WI38 (cell line): ENCODE data around the gene DRD1.

Experiments used
- H3K4me3 ChIP-seq: 2 replicates; pipeline ENCODE4 v1.5.1; 2011; ENCODE audit warnings: low read depth, mild to moderate bottlenecking, control low read depth, low read length
- CTCF ChIP-seq: IDR thresholded peaks from 2 replicates; pipeline ENCODE4 v1.5.1; 2012; ENCODE audit warnings: low read depth, mild to moderate bottlenecking, control low read depth, low read length

Gene DRD1

GRCh38 chr5:175477440-175477839 is 33.5 kb upstream of the DRD1 start:
- no peak overlapping the region for H3K4me3 ChIP-seq

GRCh38 chr5:175475248-175475647 is 31.3 kb upstream of the DRD1 start:
- H3K4me3 ChIP-seq: no peak overlapping the region
- no peak for TF ChIP-seq CTCF

More at GRCh38 chr5:175477440-175477839, 33.5 kb upstream of the DRD1 start:
- TF ChIP-seq CTCF: no peak

GRCh38 chr5:175472378-175472777 is 28.4 kb upstream of the DRD1 start:
- no peak overlapping the region for H3K4me3 ChIP-seq
- no peak for TF ChIP-seq CTCF

- TF ChIP-seq CTCF: no peak
These were observed 27.6 kb upstream of the DRD1 start for GRCh38 chr5:175471628-175472027.

GRCh38 chr5:175471196-175471595 is 27.2 kb upstream of the DRD1 start:
- TF ChIP-seq CTCF: no peak
- no peak overlapping the region for H3K4me3 ChIP-seq

More at GRCh38 chr5:175471628-175472027, 27.6 kb upstream of the DRD1 start:
- no peak overlapping the region for H3K4me3 ChIP-seq

GRCh38 chr5:175470781-175471180 is 26.8 kb upstream of the DRD1 start:
- H3K4me3 ChIP-seq: no peak overlapping the region
- no peak for TF ChIP-seq CTCF

GRCh38 chr5:175469916-175470315 is 25.9 kb upstream of the DRD1 start:
- no peak for TF ChIP-seq CTCF
- no peak overlapping the region for H3K4me3 ChIP-seq
